NT2/D1 (cell line): ENCODE measurements around the gene KCTD10.

ENCODE experiments used
- SUZ12 ChIP-seq: IDR thresholded peaks from 2 replicates; pipeline ENCODE4 v1.6.1; 2011; ENCODE audit not compliant: insufficient read length, insufficient read depth; ENCODE audit errors: extremely low read depth
- YY1 ChIP-seq: IDR thresholded peaks from 2 replicates; pipeline ENCODE4 v1.6.1; 2011; ENCODE audit not compliant: insufficient read length, insufficient read depth
- ZNF274 ChIP-seq: IDR thresholded peaks from 2 replicates; pipeline ENCODE4 v1.6.1; 2011; ENCODE audit warnings: mild to moderate bottlenecking, low read depth, low read length

GRCh38 chr12:109494348-109494881 is 17.3 kb upstream of the KCTD10 start:
- TF ChIP-seq ZNF274 (no peak), SUZ12 (no peak), YY1 (no peak)
